Kasumi-1 (cell line): ENCODE measurements around the gene APOL4.
"Not testable (repeated sequence)": the region's sequence is repeated elsewhere in the genome, so short reads cannot be mapped to it uniquely, and the experiment has no call there.

ENCODE experiments used
- DNase-seq, 2 experiments: peaks; one replicate each; lab custom pipeline; 2025; lab: John Stamatoyannopoulos, UW

APOL4 gene

DNA sequence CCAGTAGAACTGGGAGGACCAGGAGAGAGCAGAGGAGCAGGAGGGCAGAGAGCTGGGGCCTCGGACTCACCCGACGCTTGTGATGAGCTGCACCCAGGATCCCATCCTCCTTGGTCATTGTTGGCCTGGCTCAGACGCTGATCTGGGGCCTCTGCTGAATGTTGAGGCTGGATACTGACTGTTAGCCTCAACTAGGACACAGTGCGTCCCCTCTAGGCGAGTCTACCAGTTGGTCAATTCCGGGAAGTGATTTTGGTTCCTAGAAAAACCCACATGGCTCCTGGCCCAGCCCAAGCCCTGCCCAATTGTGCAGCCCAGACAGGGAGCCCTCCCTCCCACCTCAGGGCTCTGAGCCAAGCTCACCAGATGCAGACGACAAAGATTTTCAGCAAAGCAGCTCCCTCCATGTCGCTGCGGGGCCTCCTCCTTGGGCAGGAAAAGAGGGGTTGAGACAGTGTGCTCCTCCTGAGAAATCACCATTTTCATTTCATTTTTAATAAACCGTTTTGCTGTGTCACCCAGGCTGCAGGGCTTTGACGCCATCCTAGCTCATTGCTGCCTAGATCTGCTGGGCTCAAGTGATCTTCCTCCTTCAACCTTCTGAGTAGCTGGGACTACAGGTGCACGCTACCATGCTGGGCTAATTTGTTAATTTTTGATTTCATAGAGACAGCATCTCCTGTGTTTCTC is at the start of gene APOL4:
TSS of gene APOL4 (minus strand) at position 180 of the 690 bp plus-strand sequence. CDS start at position 105, 75 bp downstream.
- no peak for DNase-seq

- not testable (repeated sequence) for DNase-seq
Measured at GRCh38 chr22:36250292-36250960, 48.8 kb upstream of the APOL4 start.

DNA sequence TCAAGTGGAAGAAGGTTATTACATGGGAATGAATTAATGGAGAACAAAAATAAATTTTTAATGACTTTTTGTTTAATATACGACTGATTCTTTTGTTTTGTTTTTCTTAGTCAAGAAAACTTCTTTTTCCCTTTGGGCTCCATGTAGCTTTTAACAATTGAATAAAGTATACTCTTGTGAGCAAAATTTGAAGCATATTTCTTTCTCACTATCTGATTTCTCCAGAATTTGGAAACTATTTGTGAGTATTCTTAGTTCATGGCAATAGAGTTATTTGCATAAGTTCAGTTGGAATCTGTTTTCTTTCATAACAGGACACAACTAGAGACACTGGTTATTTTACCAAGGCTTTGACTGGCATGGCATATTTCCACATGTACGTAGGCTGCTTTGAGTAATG is 47.6 kb upstream of the APOL4 start:
- no peak for DNase-seq

- no peak for DNase-seq
Measured at GRCh38 chr22:36247955-36248354, 46.3 kb upstream of the APOL4 start.

DNA sequence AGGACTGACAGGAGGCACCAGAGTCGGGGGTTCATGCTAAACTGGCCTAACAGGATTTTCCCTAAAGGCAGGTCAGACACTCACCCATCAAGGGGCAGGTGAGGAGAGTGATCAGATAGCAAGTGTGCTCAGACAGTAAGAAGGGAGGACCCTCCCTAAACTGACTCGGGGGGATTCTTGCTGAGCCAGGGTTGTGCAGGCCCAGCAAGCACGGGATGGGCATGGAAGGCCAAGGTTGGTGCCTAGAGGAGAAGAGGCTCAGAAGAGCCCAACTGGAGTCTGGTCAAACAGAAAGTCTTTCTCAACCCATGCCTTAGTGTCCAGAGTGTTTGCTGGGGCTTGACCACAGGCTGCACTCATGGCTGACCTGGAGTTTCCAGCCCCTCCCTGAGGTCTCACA is 45.1 kb upstream of the APOL4 start:
- no peak for DNase-seq

GRCh38 chr22:36245805-36246356 is 44.3 kb upstream of the APOL4 start:
- no peak for DNase-seq

GRCh38 chr22:36244522-36245391 is 43.1 kb upstream of the APOL4 start:
- DNase-seq = no peak

- no peak for DNase-seq
Measured at GRCh38 chr22:36243986-36244385, 42.4 kb upstream of the APOL4 start.

GRCh38 chr22:36239401-36240171 is 38.0 kb upstream of the APOL4 start, which contains the start of gene APOL2:
Gene APOL2 (minus strand): TSS chr22:36239527. CDS start chr22:36233162, 6,365 bp downstream.
- DNase-seq = peak; percentile 92 to 97

DNA sequence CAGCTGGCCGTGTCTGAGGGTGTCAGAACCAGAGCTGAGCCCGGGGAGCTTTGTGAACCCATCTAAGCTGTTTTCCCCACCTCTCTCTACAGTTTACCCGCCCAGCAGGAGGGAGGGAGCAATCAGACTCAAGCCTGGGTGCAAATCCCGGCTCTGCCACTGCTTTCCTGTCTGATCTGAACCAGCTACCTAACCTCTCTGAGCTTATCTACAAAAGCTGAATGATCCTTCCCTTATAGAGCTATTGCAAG is 37.5 kb upstream of the APOL4 start:
- DNase-seq = no peak

DNA sequence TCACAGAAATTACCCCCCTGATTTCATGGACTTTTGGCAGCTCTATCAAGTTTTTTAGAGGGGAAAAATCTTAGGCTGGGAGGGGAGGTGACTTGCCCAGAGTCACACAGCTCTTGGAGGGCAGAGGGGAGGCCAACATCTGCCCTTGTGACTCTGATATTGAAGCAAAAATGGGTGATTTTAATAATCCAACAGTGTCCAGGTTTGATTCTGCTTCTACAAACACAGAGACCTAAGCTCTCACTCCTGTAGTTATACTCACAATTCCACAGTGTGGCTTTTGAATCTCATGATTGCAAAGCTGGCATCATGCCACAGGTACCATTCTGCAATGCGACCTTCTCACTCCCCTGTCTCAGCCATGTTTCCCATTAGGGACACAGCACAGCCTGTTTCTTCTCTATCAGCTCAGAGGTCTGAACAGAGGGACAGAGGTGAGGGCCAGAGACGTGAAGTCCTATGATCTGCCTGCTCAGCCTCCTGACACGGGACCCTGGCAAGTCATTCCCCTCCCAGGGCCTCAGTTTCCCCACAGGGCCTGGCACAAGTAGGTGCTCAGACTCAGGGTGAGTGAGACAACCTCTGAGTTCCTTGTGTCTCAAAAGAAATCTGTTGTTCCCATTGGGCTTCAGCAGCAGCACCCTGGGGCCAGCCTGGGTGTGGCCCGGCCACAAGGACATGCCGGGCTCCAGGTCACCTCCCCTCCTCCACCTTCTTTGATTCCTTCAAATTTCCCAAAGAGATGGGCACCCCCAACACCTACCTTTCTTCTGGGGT is 37.0 kb upstream of the APOL4 start:
- no peak for DNase-seq

GRCh38 chr22:36237462-36238372 is 36.1 kb upstream of the APOL4 start:
- DNase-seq = no peak

DNA sequence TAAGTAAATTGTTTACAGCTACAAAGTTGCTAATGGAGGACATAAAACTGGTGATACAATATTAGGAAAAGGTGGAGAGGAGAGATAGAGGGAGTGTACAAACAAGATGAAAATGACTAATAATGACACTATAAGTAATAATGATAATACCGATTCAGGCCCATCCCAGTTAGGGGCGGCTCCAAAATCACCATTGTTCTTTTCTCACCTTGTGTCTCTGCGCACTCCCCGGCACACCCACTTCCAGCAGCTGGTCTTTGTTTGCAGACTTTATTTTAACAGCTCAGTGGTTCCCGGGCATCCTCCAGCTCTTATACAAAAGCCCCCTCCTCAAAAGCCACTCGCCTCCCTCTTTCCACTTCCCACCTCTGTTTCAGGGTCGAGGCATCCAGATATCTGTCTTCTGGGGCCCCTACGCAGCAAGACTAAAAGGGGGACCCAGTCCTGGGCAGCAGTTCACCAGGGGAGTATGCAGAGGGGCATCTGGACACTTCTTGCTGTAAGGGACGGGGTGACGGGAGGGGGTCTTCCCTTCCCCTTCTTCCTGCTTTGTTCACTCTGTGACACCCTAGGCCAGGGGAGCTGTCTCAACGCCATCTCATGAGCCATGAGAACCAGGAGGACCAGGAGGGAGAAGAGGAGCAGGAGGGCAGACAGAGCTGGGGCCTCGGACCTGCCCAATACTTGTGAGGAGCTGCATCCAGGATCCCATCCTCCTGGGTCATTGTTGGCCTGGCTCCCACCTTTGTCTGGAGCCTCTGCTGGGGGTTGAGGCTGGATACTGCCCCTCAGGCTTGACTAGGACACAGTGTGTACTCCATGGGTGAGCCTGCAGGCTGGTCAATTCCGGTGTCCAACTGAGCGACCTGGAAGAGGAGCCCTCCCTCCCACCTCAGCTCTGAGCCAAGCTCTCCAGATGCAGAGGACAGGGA is 35.0 kb upstream of the APOL4 start:
- DNase-seq = no peak

GRCh38 chr22:36235585-36235984 is 34.0 kb upstream of the APOL4 start:
- DNase-seq = no peak

DNA sequence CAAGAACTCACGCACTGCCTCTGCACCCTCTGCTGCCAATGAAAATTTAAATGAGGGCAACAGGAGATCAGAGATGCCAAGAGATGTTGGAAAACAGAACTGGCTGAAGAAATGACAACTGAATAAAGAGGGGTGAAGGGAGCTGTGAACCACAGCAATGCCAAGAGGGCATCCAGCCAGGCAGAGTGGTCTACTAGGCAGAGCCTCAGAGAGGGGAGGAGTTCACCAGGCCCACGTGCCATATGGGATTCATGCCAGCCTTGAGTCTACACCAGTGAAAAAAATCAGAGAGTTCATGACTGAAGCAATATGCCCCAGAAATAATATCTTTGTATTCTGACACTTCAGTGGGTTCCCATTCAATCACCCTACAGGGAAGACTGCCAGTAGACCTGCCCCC is 33.3 kb upstream of the APOL4 start:
- DNase-seq = no peak

DNA sequence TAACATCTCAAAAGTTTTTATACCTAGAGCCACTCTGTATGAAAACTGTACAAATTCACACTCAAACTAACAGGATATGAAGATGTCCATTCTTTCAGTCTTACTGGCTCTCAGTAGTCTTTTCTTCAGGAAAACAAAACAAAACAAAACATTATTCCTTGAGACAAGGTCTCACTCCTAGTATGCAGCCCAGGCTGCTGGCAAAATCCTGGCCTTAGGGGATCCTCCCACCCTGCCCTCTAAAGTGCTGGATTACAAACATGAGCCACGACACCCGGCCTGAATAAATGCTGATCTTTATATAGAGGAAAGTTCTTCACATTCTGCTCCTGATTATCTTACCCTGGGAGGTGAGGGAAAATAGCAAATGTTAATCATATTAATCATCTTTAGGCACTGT is 32.6 kb upstream of the APOL4 start:
- DNase-seq = no peak

- no peak for DNase-seq
Measured at GRCh38 chr22:36233796-36234195, 32.2 kb upstream of the APOL4 start.

- no peak for DNase-seq
Measured at GRCh38 chr22:36232715-36233401, 31.2 kb upstream of the APOL4 start.
